Cardiac fibroblast (primary cell): ENCODE measurements around the gene TRHDE.
A peak's percentile ranks its signal among the peaks of the same experiment; 100 is the strongest.

ENCODE experiments used
- DNase-seq, 2 donors: peaks; one replicate each; pipeline versions ENCODE4 v3.0.0 to v3.0.0-alpha.2; 2010; ENCODE audit warnings: low read depth in 2 of 2
- H3K4me3 ChIP-seq, 2 donors: replicated peaks in 1 of 2; 1 replicate in 1 of 2; 2 replicates in 1 of 2; pipeline ENCODE4 v1.5.1; 2011; ENCODE audit warnings: low read depth in 2 of 2, low read length in 2 of 2, mild to moderate bottlenecking in 2 of 2, moderate library complexity in 1 of 2
- CTCF ChIP-seq: IDR thresholded peaks from one replicate; pipeline ENCODE4 v1.5.1; 2011; ENCODE audit warnings: low read depth, mild to moderate bottlenecking, low read length, inconsistent platforms

TRHDE gene

DNA sequence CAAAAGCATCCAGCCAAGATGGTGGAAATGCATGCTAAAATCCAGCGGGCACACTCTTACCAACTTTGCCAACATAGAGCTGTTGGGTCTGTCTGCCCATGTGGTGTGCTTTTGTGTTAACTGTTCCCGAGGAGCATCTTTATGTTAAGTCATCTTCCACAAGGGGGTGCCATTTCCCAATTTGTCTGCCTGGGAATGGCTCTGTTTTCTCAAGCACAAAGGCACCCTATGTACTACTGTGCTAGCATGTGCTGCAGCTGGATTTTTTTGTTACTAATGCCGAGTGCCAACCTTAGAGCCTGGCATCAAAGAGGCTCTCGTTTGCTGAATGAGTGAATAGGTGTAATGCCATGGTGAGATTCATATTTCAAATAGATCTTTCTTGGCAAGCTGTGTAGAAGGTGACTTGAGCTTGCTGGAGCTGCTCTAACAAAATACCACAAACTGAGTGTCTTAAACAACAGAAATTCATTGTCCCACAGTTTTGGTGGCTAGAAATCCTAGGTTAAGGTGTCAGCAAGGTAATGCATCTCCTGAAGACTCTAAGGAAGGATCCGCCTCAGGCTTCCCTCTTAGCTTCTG, 74.3 kb downstream of the TRHDE start:
- H3K4me3 ChIP-seq: no peak overlapping the region
- peak; percentile 56 to 76 for DNase-seq
- TF ChIP-seq CTCF: peak; percentile 34

DNA sequence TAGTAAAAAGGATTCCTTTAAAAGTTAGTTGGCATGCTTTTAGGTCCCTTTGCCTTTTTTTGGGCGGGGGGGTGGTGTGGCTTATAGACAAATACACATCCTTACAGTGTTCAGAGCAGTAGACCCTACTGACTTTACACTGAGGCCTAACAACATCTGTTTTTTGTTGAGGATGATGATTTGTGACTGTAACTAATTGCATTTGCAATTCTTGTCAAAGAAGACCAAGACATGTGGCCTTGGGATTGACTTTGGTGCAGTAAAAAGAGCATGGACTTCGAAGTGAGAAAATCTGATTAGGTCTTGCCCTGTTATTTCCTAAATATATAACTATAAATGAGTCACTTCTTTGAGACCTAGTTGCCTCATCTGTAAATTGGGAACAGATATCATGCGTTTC, 77.3 kb downstream of the TRHDE start:
- H3K4me3 ChIP-seq: no peak overlapping the region
- no peak for TF ChIP-seq CTCF

GRCh38 chr12:72359416-72359815, 87.2 kb downstream of the TRHDE start:
- no peak overlapping the region for H3K4me3 ChIP-seq

More for the DNA sequence above, 77.3 kb downstream of the TRHDE start:
- no peak for DNase-seq

GRCh38 chr12:72365151-72365550, 93.0 kb downstream of the TRHDE start:
- no peak for DNase-seq
- no peak overlapping the region for H3K4me3 ChIP-seq
- no peak for TF ChIP-seq CTCF

More at GRCh38 chr12:72359416-72359815, 87.2 kb downstream of the TRHDE start:
- no peak for DNase-seq
- no peak for TF ChIP-seq CTCF

GRCh38 chr12:72366255-72366654, 94.1 kb downstream of the TRHDE start:
- TF ChIP-seq CTCF: no peak
- no peak for DNase-seq
- H3K4me3 ChIP-seq: no peak overlapping the region

DNA sequence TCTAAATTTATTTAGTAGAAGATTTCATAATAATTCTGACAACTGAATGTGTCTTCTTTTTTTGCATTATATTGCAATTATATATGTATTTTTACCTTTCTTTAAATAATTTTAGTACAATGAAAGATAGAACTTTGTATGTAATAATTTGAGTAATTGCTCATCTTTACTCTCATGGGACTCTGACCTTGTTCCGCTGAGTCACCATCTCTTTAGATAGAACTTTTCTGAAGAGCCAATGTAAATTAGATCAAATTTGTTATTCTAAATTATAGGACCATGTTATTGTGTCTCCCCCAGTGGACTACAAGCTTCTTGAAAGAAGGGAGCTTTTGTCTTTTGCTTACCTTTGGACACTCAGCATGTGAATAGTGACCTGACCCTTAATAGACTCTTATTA, 96.1 kb downstream of the TRHDE start:
- DNase-seq: no peak
- TF ChIP-seq CTCF: no peak
- no peak overlapping the region for H3K4me3 ChIP-seq
